HG03280 (cell line): ENCODE measurements around the gene ZKSCAN5.
A peak's percentile ranks its signal among the peaks of the same experiment; 100 is the strongest.
"Not testable (repeated sequence)": the region's sequence is repeated elsewhere in the genome, so short reads cannot be mapped to it uniquely, and the experiment has no call there.

Experiments used
- ATAC-seq: cut with Tn5 transposase; IDR thresholded peaks from one replicate; pipeline ENCODE4 v1.9.1; 2021; ENCODE audit warnings: mild to moderate bottlenecking, moderate library complexity; ENCODE audit not compliant: unreplicated experiment

The ZKSCAN5 gene

DNA sequence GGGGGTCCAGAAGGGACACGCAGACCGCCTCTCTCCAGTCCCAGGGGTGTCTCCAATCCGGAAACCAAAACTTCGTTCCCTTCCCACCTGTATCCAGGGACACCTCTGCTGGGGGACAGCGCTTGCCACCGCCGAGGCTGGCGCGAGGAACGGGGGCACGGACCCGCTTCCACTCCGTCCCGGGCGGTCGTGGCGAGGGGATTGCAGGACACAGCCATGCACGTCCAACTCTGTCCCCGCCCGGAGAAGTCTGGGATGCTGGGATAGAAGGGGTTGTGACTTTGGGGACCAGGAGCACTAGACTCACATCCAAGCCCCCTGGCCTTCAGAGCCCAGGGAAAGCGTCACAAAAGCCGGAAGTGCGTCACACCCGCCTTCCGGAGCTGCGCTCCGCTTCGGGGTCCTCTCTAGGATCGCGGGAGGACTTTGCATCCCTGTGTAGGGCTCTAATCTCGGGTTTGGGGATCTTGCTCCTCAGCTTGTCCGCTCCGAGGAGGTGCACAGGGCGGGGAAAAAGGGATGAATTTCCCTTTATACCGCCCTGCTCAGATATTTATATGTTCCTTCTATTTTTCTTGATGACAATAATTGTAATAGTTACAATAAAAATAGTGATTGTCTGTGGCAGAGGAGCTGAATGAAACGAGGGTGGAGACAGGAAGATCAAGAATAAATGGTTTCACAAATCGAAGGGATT is 47.5 kb downstream of the ZKSCAN5 start, which contains the start of gene FAM200A:
Gene FAM200A (minus strand): TSS at position 348 of the 697 bp plus-strand sequence. CDS start 3,707 bp downstream, outside the sequence.
- peak; percentile 94 for ATAC-seq

GRCh38 chr7:99553039-99553438 is 48.6 kb downstream of the ZKSCAN5 start:
- no peak for ATAC-seq

GRCh38 chr7:99554939-99555338 is 50.5 kb downstream of the ZKSCAN5 start:
- no peak for ATAC-seq

DNA sequence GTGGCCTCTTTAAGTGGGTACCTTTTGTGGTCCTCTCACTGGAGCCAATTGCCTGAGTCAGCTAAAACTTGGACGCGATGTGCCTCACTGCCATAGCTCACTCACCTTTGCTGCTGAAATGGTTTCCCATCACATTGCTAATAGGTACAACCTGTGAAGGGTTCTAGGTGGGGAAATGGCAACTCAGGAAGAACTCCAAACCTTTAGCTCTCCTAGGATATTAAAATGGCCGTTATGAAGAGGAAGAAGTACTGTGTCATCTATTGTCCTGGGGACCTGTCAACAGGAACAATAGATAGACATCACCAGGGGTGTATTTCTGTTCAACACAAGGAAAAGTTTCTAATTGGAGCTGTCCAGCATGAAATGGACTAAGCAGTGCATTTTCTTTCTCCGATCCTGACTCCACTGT is 52.7 kb downstream of the ZKSCAN5 start:
- ATAC-seq, result no peak

DNA sequence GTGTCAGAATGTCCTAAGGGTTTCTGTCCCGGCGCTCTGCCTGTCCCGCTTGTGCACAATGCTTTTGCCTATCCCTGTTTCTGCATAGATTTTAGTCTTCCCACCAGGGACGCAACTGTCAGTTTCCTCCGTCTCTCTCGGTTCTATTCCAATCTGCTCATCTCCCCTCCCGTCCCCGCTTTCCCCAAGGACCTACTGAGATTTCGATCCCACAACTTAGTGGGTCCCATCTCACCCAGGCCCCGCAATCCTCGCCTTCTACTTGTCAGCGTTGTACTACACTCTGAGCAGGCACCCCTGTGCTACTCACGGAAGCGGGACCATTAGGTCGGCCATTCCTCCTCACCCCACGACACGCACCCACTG is 53.5 kb downstream of the ZKSCAN5 start:
- peak; percentile 47 for ATAC-seq

DNA sequence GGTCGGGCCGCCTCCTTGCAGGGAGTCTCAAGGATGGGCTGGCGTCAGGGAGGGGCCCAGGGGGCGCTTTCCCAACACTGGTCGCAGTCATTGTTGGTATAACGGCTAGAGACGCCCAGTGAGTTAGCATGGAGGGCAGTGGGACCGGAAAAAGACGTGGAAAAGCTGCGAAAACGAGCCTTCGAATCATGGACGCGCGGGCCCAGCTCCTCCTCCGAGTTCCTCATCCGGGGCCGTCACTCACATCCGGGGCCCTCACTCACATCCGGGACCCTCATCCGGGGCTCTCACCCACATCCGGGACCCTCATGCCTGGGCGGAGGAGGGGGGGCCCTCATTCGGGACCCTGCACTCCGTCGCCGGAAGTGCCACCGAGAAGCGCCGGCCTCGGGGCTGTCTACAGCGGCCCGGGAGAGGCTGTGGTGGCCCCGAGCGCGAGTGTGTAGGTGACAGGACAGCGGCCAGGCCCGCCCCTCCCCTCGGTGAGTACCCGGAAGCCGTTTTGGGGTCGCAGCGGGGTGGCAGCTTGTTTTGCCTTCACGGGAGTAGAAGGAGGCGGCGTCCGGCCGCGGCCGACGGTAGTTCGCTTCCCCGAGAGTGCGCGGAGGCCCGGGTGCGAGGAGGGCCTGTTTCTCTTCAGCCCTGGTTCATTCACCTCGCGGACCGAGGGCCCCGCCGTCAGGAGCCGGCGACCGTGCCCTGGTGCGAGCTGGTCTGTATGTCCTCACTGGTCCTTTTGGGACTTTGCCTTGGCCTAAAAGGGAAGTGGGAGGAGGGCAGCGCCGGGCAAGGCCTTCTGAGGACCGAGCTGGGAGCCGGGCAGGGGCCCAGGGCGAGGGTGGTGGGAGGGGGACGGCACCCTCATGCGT is 54.1 kb downstream of the ZKSCAN5 start, which contains the start of gene ZNF655:
Gene ZNF655 (plus strand): TSS at position 337 of the 869 bp plus-strand sequence. CDS start 1,918 bp downstream, outside the sequence.
- ATAC-seq, result peak; percentile 84

DNA sequence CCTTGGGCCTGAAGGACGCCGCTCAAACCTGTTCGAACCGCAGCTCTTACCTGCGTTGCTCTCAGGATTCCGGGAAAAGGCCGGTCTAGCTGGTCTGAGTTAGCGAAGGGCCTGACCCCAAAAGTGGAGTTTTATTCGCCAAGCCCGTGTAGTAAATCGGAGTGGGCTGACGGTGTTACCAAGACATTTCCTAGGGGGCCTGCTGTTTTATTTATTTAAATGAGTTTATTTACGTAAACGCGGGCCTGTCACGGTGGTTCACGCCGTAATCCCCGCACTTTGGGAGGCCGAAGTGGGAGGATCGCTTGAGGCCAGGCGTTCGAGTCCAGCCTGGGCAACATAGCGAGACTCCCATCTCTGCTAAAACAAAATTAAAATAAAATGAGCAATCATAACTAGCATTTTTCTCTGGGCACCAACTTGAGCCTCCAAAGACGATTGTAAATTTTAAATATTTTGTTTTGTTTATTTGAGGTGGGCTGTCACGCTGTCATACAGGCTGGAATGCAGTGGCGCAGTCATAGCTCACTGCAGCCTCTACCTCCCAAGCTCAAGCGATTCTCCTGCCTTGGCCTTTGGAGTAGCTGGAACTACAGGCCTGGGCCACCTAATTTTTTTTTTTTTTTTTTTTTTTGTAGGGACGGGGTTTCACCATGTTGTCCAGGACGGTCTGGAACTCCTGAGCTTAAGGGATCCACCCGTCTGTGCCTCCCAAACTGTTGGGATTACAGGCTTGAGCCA is 54.9 kb downstream of the ZKSCAN5 start:
- no peak for ATAC-seq

GRCh38 chr7:99560834-99561736 is 56.6 kb downstream of the ZKSCAN5 start:
- ATAC-seq, result no peak

DNA sequence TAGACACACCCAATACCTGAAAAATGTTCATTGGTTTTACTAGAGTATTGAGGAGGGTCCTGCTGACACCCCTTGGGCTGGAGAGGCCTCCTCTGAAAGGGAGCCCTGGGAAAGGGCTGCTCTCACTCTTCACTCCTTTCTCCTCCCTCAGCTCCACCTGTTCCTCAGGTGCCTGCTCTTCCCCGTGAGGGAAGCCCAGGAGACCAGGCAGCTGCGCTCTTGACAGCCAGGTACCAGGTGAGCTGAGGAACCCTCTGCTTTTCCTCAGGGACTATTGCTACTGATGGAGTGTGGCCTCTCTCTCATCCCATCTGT is 57.2 kb downstream of the ZKSCAN5 start:
- ATAC-seq, result no peak

DNA sequence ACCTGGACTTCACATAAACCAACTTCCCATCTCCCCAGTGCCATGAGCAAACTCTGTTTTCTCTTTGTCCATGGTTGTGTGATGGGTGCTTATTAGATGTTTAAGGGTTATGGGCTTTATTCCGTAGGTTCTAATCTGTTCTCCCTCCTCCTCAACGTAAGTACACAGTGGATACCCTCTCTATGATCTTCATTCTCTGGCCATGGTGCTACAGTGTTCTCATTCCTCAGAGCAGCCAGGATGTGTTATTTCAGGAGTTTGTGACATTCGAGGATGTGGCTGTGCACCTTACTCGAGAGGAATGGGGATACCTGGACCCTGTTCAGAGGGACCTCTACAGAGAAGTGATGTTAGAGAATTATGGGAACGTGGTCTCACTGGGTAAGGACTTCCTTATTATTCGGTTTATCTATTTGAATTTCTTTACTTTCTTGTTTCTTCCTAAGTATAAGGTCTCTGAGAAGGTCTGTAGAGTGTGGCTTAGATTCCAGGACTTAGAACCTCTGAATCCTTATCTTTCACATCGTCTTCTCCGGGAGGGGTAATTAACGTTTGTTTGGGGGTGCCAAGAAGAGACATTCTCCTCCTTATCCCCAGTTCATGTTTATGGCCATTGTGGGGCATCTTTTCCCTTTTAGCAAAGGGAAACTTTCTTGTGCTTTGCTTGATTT is 57.8 kb downstream of the ZKSCAN5 start:
- ATAC-seq, result no peak

- no peak for ATAC-seq
Observed at GRCh38 chr7:99562832-99563231, 58.4 kb downstream of the ZKSCAN5 start.

DNA sequence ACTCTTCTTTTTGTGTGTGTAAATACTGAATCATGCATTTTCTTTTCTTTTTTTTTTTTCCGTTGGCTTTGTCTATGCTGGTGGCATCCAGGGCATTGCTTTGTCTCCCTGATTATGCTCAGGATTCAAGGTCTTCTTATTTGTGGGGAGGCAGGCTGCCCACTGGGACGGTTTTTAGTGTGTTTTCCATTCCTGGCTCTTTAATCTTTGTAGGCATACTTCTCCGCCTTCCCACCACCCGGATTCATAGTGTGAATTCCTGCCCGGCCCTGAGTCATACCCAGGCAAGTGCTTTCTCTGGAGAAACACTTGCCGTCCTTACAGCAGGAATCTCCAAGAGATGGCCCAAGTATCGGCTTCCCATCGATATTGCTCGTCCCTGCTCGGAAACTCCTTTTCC is 59.2 kb downstream of the ZKSCAN5 start:
- no peak for ATAC-seq

DNA sequence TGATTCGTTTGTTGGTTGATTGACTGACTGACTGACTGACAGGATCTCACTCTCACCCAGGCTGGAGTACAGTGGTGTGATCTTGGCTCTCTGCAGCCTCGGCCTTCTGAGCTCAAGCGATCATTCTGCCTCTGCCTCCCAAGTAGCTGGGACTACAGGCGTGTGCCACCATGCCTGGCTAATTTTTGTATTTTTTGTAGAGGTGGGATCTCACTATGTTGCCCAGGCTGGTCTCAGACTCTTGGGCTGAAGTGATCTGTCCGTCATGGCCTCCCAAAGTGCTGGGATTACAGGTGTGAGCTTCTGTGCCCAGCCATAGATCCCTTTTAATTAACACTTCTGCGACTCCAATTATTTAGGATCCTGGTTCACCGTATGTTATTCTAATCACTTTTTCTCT is 64.3 kb downstream of the ZKSCAN5 start:
- not testable (repeated sequence) for ATAC-seq

- ATAC-seq, result no peak
Observed at GRCh38 chr7:99571768-99572167, 67.3 kb downstream of the ZKSCAN5 start.

- no peak for ATAC-seq
Observed at GRCh38 chr7:99573257-99573656, 68.8 kb downstream of the ZKSCAN5 start.

GRCh38 chr7:99576251-99576650 is 71.8 kb downstream of the ZKSCAN5 start:
- no peak for ATAC-seq

DNA sequence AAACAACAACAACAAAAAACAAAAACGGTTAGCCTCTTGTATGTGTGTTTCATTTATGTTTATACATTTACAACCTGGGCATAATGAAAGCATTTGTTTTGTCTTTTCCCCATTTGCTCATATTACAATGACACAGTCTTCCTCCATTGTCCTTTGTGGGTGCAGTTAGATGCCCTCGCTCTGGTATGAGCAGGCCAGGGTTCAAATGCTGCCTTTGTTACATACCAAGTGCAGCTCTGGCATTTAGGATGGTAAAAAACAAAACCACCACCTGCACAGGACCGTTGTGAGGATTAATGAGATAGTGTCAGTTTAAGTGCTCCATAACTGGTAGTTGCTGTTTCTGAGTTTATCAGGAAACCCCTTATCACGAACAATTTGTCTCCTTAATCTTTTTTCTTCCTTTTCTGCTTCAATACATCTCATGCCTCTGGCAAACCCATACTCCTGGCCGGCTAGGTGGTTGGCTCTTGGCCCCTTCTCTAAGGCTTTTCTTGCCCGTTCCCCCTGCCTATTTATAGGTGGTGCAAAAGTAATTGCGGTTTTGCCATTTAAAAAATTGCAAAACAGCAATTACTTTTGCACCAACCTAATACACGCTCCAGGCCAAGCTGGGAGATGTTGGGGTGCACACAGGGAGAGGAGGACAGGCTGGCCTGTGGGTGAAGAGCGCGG is 75.0 kb downstream of the ZKSCAN5 start:
- ATAC-seq, result no peak

DNA sequence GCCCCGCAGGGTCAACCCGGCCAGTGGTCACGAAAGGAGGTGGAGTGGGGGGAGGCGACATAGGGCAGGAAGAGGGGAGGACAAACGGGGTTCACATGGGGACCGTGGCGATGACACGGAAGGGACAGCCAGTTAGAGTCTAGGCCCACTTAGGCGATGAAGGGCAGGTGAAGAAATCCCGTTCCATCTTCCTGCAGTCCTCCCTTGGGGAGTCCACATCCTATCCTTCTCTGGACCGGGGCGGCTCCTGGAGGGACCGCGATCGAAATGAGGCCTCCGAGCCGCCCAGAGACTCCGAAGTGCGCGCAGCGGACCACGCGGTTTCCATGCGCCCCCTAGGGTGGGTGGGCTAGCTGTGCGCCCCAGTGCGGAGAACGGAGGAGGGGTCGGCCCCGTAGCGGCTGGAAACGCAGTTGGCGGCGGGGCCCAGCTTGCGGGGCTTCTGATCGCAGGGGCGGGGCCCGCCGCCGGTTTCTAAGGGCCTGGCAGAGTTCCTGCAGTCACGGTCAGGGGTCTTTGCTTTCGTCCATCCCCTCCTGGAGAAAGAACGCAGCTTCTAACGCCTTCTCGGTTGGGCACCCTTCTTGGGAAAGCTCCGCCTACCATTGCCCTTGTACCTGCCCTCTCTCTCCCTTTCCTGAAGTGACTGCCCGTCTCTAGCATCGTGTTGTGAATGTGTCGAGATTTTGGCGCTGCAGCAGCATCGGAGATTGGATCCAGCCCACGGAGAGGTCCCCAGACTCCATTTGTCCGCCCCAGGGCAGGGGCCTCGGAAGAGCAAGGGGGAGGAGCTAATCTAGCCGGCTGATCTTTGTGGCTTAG is 75.7 kb downstream of the ZKSCAN5 start:
- ATAC-seq, result no peak
